NT2/D1 (cell line): ENCODE results near the gene PNPLA5.

Source experiments
- YY1 ChIP-seq: IDR thresholded peaks from 2 replicates; pipeline ENCODE4 v1.6.1; 2011; ENCODE audit not compliant: insufficient read length, insufficient read depth
- ZNF274 ChIP-seq: IDR thresholded peaks from 2 replicates; pipeline ENCODE4 v1.6.1; 2011; ENCODE audit warnings: mild to moderate bottlenecking, low read depth, low read length

GRCh38 chr22:43891360-43892182, at the start of gene PNPLA5:
- no peak for TF ChIP-seq YY1
- no peak for TF ChIP-seq ZNF274
